Hematopoietic multipotent progenitor cell treated with erythropoietin and hydrocortisone succinate and interleukin-3 and kit ligand, for 6 days (in vitro differentiated cells): ENCODE measurements around the gene FOXD3.

Experiments used
- DNase-seq: peaks from one replicate; pipeline ENCODE4 v3.0.0-alpha.2; 2015

FOXD3 gene

DNA sequence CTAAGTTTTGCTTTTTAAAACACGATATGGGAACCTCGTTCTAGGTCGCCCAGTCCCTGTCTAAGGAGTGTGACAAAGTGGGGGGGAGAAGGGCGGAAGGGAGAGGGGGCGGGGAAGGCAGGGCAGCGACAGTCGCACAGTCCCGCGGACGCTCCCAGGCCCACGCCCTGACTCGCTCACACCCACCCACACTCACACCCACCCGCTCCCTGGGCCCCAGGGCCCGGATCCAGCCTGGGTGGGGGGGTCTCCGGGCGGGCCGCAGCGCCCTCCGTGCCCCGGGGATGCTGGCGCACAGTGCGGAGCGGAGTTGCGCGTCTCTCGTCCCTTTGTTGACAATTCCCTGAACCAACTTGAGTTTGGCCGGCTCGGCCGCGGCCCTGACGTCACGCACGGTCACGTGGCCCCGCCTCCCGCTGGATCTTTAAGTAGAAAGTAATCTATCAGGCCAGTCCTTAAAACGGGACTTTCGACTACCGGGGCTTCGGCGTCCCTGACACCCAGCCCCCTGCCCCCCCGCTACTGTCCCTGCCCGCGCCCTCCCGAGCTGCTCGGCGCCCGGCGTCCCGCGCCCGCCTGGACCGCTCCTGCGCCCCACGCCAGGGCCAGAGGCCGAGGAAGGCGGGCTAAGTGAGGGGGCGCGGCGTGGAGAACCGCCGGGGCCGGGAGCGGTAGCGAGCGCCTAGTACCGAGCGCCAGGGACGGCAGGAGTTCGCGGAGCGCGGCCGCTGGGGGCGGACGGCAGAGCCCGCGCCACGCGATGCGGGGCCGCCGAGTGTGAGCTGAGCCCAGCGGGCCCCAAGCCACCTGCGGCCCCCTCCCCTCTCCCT, at the start of gene FOXD3:
FOXD3 (plus strand) TSS at position 454 of the 830 bp plus-strand sequence. CDS start 492 bp downstream, outside the sequence.
- peak; percentile 63 for DNase-seq

DNA sequence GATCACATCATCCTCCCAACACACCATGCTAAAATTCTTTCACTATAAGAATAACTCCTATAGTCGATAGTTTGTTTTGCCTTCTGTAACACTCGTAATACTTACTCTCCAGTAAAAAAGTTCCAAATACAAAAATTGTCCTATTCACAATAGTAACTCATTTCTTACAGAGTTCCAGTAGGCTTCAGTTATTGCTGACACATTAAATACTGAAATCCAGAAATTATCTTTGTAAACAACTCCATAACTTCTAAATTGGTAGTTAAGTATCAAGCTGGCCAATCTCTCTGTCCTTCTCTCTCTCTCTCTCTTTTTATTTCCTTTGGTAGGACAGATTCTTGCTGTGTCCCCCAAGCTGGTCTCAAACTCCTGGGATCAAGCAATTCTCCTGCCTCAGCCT, 49.6 kb upstream of the FOXD3 start:
- DNase-seq: no peak

DNA sequence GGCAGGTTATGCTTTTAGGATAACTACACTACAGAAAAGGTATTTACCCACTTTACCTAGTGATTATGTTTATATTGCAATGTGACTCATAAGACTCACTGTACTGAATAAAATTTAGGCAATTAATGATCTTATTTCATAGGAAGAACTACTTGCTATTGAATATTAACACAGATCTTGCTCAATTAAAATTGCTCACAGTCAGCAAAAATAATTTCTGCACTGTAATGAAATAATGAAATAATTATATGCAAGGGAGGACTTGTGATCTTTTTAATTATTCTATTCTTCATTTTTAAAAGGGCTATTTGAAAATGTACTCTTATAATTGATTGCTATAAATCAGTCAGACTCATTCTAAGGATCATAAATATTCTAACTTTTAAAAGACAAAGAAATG, 48.0 kb upstream of the FOXD3 start:
- DNase-seq: no peak

DNA sequence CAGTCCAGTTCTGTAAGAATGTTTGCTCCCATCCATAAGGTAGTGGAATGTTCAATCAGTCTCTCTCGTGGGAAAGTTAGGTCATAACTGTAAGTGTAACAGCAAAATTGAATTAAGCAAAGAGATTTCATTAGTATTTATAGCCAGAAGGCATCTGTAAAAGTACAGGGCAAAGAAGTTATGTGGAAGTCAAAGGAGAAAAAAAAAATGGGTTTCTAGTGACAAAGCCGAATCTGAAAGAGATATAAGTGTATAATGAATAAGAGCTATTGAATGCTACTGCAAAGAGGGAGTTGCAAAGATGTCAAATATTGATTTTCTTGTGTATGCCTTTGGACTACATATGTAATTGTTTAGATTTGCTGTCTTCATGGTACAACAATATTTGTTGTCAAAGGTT, 47.4 kb upstream of the FOXD3 start:
- no peak for DNase-seq

DNA sequence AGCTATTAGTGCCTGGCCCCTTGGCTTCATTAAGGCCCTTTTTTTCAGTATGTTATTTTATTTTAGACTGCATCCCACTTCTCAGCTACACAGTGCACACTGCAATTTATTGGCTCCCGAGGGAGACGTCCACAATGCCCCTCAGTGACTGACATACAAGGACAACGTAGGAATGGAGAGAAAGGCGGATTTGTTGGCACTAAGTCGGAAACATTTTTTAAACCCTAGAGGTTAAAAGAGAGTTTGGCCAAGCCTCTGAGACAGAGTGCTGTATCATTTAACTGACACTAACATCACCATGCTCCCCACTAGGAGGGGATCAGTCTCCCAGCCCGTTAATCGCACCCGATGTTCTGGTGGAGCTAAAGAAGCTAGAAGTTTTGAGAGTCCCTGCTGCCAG, 45.7 kb upstream of the FOXD3 start:
- DNase-seq: no peak

DNA sequence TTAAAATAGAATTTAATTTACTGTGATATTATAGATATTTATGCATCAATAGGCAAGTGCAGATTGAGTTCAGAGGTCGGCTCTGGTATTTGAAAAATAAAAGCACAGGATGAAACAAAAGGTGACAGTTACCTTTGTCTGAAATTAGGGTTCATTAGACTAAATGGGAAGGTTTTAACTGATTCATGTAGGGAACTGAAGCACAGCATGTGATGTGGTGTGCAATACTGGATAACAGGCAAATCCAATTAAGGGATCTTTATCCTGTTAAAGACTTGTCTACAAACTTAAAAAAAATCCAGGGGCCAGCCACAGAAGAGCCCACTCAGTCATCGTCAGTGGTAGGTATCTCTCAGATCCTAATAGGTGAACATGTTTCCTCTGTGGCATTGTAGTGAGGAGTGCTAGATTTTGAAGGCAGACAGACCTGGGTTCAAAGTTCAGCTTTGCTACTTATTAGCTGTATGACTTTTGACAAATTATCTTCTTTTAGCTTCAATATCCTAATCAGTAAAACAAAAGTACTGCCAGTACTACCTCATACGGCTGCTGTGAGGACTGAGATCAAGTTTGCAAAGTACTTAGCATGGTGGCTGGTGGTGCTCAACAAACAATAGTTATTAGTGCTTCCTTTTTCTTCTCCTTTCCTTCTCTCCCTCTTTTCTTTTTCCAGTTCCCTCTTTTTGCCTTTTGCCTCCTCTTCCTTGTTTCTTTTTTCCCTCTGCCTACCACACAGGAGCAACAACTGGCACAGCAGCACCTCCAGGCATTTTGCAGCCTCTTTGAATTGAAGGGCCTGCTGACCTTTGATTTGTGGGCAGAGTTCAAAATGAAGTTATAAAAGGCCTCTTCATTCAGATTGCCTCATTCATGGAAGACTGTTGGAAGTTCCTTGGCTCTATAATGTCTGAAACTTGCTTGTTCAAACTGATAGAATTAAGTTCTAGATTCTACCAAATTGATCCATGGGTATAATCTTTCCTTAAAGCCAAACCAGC, 44.9 kb upstream of the FOXD3 start:
- DNase-seq: no peak

- DNase-seq: no peak
These were observed 40.6 kb upstream of the FOXD3 start for GRCh38 chr1:63281753-63282152.

DNA sequence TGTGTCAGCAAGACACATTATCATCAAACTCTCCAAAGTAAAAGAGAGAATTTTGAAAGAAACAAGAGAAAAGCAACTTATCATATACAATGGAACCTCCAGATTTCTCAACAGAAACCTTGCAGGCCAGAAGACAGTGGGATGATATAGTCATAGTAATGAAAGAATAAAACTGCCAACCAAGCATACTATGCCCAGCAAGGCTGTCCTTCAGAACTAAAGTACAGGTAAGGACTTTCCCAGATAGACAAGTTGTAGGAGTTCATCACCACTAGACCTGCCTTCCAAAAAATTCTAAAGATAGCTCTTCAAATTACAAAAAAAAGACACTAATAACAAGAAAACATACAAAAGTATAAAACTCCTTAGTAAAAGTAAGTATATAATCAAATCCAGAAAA, 33.2 kb upstream of the FOXD3 start:
- no peak for DNase-seq

- no peak for DNase-seq
These were observed 27.4 kb upstream of the FOXD3 start for GRCh38 chr1:63294803-63295594.

DNA sequence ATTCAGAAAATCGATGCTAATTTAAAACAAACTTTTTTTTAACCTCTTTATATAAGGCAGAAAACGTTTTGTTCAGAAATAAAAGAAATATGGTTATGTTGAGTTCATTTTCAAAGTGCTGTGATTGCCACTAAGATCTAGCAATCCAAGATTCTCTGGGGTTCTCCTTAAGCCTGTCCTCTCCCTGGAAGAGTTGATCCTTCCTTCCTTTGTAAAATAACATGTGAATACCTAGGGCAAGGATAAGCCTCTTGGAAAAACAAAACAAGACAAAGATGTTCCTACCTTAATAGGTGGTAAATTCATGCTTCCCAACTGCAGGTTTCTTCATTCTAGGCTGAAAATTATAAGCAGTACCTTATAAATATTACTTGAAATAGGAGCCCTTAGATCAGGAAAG, 18.0 kb upstream of the FOXD3 start:
- no peak for DNase-seq

GRCh38 chr1:63305043-63305442, 17.3 kb upstream of the FOXD3 start:
- no peak for DNase-seq

- no peak for DNase-seq
These were observed 15.1 kb upstream of the FOXD3 start for GRCh38 chr1:63307196-63307794.

DNA sequence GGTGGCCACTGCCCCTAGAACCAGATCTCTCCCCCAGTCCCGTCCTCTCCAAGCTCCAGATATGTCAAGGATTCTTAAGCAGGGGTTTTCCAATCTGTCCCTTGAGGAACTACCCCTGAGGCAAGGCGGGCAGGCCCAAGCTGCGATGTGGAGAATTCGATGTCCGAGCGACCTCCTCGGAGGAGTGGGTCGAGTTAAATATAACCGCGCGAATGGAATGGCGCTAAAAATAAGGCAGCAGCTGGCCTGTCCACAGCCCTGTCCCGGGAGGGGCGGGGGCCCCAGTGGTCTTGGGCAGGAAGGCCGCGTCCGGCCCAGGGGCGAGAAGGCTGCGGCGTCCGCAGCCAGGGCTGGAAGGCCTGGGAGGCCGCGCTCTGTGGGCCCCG, 5.8 kb upstream of the FOXD3 start:
- no peak for DNase-seq

DNA sequence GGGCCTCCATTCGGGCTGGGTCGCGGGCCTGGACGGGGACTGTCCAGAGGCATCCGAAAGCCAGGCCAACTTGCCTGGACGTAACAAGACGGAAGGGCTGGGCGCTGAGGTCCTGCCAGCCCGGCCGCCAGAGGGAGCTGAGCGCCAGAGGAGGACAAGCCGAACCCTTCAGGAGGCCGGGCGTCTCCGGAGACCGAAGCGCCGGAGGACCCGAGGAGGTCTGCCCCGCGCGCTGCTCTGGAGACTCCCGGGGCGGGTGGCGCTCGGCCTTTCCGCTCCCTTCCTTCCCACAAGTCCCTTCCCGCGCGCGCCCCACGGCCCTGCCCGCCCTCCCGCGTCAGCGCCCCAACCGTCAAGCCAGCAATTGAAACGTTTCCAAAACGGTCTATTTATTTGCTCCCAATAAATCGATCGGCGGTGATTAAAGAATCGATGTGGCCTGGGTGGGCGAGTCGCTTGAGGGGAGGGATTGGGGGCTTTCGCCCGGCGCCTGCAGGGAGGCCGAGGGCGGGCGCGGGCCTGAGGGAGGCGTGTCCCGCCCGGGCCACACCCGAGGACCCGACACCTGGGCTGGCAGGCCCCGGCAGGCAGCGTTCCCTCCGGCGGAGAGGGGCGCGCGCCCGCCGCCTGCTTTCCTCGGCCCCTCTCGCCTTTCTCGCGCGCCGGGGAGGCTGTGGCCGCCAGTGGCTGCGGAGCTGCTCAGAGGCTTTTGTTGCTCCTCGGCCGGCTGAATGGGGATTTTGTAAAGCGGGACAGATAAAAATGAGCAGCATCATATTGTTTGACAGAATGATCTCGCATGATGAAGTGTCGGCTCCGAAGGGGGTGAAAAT, 5.2 kb upstream of the FOXD3 start:
- peak; percentile 88 for DNase-seq

- no peak for DNase-seq
These were observed 4.6 kb upstream of the FOXD3 start for GRCh38 chr1:63317817-63318152.

DNA sequence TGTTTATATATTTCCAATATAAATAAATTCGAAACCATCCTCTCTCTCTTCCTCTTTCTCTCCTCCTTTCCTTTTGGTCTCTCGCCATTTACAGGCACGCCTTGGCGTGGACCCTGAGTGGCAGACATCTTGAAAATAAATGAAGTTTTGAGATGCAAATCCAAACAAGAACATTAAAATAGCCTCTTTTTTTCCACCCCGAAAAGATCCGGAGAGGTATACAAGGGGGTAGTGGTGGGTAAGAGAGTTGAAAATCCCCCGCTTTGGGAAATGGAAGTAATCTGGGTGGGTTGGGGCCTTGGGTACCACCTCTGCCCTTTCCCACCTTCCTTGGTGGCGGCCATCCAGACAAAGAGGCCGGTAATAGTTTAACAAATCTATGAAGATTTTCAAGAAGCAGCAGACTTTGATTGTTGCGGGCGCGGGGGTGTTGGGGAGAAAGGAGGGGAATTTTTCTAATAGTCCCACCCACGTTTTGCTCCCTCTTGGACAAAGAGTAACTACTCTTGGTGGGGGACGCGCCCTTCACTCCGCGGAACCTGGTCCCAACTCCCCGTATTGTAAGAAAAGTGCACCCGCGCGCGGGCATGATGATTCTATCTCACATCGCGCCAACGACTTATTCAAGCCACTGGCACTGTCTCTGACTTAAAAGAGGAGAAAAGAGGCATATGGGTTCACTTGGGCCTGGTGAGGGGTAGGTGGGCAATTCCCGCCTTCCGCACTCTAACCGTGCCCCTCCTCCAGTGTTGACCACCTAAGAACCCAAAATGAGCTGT, 4.0 kb upstream of the FOXD3 start:
- no peak for DNase-seq

DNA sequence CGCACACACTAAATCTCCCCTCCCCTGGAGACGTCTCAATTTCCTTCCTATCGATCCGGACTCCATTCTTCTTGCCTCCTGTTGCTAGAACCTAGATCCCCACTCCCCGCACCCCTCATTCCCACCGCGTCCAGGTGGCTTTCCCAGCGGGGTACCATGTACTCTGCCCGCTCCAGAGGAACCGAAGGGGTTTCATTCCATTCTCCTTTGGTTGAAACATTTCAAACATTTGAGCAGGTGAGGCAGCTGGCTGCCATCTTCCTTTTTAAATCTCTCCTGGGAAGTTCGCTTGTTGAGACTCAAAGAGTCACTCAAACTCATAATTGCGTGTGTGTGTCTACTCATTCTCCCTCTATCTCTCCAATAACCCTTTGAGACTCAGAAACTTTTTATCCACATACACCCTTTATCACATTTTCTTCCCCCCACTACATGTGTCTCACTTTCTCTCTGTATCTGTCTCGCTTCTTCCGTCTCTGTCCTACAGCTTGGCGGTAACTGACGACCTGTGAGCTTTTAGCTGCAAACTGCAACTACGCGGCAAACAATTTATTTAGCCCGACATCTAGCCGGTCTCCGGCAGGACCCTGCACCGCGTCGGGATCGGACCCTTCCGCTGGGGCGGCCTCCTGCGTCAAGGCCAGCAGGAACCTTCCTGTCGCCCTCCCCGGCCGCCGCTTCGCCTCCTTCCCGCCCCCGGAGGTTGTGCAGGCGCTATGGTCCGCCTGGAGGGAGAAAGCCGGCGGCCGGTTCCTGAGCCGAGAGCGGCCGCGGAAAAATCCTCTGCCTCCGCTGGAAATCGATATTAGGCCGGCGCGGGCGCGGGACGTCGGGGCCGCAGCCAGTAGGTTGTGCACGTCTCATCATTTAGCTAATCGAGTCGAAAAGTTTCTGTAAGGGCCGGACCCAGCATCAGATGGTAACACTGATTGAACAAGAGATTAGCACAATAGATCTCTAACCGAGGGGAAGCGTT, 3.0 kb upstream of the FOXD3 start:
- DNase-seq: no peak

DNA sequence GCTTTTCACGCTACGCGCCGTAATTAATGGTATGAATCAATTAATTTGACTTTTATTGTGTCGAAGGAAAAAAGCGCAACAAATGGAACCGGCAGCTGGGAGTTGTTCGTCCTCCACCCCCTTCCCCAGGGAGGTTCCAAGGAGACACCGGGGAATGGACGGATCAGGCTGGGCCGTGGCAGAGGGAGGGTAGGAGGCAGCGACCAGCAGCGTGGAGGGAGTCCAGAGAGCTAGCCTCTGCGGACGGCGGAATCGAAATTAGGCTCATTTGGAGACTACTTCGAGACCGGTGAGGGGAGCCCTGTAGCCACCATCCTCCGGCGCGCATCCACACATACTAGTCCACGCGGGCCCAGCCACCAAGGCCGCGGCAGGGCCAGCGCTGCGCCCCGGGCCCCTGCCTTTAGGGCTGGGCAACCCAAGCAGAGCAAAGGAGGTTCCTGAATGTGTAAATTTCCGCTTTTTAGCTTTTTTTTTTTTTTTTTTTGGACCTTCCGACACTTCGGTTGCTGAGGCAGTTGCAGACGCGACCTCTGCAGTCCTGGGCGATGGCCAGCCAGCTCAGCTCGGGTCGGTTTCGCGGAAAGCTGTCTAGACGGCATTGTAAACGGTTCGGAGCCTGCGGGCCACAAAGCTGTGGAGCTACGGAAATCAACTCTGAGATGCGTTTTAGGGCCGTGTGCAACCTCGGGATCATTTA, 2.2 kb upstream of the FOXD3 start:
- DNase-seq: peak; percentile 43
